Panc1 (cell line): Measurements from ENCODE around the gene TCF3.

Source experiments
- POLR2AphosphoS5 ChIP-seq: IDR thresholded peaks from 2 replicates; pipeline ENCODE4 v1.6.1; 2012; ENCODE audit warnings: mild to moderate bottlenecking, low read depth, low read length, moderate library complexity
- SIN3A ChIP-seq: IDR thresholded peaks from 2 replicates; pipeline ENCODE4 v1.6.1; 2012; ENCODE audit warnings: low read depth, mild to moderate bottlenecking, low read length, moderate library complexity, borderline replicate concordance; ENCODE audit not compliant: insufficient read depth
- TCF7L2 ChIP-seq: IDR thresholded peaks from 2 replicates; pipeline ENCODE4 v1.6.1; 2011; ENCODE audit warnings: mild to moderate bottlenecking, low read depth, low read length, inconsistent platforms
- TF ChIP-seq, protein P1 (sequence below): fragments of 450-650 bp; IDR thresholded peaks from 2 replicates; pipeline ENCODE4 v1.5.1; 2017; ENCODE audit warnings: mild to moderate bottlenecking
- TF ChIP-seq, protein P2 (sequence below), 2 experiments: IDR thresholded peaks; 2 replicates each; pipeline ENCODE4 v1.6.1; 2011 to 2012; ENCODE audit warnings: low read depth in 2 of 2, control low read depth in 1 of 2, low read length in 1 of 2, mild to moderate bottlenecking in 1 of 2, moderate library complexity in 1 of 2; ENCODE audit not compliant: insufficient read depth in 1 of 2

DNA sequence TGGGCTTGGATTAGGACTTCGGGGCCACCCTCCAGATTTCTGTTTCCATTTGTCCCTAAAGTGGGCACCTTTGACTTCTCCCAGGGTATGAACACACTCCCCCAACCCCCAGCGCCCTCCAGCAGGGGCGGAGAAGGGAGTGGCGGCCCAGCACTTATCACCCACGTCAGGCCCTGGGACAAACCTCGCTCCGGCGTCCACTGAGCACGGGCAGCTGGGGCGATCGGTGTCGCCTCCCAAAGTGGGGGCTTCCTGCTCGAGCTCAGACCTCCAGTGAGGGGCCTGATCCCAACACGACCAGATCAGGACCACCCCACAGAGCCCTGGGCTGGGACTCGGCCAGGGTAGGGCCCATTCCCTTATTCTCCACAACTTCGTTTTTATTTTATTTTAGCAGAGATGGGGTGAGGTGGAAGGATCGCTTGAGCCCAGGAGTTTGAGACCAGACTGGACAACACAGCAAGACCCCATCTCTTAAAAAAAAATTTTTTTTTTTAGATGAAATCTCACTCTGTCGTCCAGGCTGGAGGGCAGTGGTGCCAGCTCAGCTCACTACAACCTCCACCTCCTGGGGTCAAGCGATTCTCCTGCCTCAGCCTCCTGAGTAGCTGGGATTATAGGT lies 3.7 kb upstream of the TCF3 start:
- TF ChIP-seq, protein P1, sequence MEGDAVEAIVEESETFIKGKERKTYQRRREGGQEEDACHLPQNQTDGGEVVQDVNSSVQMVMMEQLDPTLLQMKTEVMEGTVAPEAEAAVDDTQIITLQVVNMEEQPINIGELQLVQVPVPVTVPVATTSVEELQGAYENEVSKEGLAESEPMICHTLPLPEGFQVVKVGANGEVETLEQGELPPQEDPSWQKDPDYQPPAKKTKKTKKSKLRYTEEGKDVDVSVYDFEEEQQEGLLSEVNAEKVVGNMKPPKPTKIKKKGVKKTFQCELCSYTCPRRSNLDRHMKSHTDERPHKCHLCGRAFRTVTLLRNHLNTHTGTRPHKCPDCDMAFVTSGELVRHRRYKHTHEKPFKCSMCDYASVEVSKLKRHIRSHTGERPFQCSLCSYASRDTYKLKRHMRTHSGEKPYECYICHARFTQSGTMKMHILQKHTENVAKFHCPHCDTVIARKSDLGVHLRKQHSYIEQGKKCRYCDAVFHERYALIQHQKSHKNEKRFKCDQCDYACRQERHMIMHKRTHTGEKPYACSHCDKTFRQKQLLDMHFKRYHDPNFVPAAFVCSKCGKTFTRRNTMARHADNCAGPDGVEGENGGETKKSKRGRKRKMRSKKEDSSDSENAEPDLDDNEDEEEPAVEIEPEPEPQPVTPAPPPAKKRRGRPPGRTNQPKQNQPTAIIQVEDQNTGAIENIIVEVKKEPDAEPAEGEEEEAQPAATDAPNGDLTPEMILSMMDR = no peak
- TF ChIP-seq POLR2AphosphoS5 (no peak), SIN3A (no peak), TCF7L2 (no peak)
- TF ChIP-seq, protein P2, sequence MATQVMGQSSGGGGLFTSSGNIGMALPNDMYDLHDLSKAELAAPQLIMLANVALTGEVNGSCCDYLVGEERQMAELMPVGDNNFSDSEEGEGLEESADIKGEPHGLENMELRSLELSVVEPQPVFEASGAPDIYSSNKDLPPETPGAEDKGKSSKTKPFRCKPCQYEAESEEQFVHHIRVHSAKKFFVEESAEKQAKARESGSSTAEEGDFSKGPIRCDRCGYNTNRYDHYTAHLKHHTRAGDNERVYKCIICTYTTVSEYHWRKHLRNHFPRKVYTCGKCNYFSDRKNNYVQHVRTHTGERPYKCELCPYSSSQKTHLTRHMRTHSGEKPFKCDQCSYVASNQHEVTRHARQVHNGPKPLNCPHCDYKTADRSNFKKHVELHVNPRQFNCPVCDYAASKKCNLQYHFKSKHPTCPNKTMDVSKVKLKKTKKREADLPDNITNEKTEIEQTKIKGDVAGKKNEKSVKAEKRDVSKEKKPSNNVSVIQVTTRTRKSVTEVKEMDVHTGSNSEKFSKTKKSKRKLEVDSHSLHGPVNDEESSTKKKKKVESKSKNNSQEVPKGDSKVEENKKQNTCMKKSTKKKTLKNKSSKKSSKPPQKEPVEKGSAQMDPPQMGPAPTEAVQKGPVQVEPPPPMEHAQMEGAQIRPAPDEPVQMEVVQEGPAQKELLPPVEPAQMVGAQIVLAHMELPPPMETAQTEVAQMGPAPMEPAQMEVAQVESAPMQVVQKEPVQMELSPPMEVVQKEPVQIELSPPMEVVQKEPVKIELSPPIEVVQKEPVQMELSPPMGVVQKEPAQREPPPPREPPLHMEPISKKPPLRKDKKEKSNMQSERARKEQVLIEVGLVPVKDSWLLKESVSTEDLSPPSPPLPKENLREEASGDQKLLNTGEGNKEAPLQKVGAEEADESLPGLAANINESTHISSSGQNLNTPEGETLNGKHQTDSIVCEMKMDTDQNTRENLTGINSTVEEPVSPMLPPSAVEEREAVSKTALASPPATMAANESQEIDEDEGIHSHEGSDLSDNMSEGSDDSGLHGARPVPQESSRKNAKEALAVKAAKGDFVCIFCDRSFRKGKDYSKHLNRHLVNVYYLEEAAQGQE (IDR thresholded peaks at IDR 0.05; ENCODE audit: insufficient read depth in 1 of 2, low read depth in 2 of 2, low read length in 1 of 2) = no peak
